Kidney glomerular epithelial cell (primary cell): ENCODE measurements around the gene CELSR1.
A peak's percentile ranks its signal among the peaks of the same experiment; 100 is the strongest.
"Not testable (repeated sequence)": the region's sequence is repeated elsewhere in the genome, so short reads cannot be mapped to it uniquely, and the experiment has no call there.

Source experiments
- DNase-seq: peaks from one replicate; lab custom pipeline; 2025; lab: John Stamatoyannopoulos, UW

CELSR1 gene

GRCh38 chr22:46482056-46482675 is 55.3 kb downstream of the CELSR1 start:
- no peak for DNase-seq

GRCh38 chr22:46481386-46481785 is 56.0 kb downstream of the CELSR1 start:
- no peak for DNase-seq

GRCh38 chr22:46480396-46480795 is 57.0 kb downstream of the CELSR1 start:
- DNase-seq: no peak

GRCh38 chr22:46479046-46479445 is 58.4 kb downstream of the CELSR1 start:
- no peak for DNase-seq

GRCh38 chr22:46478083-46478551 is 59.3 kb downstream of the CELSR1 start:
- DNase-seq: no peak

- DNase-seq: no peak
These were observed 60.9 kb downstream of the CELSR1 start for GRCh38 chr22:46476547-46476941.

- DNase-seq: no peak
These were observed 63.4 kb downstream of the CELSR1 start for GRCh38 chr22:46473896-46474557.

- DNase-seq: no peak
These were observed 64.2 kb downstream of the CELSR1 start for GRCh38 chr22:46473021-46473779.

- DNase-seq: no peak
These were observed 64.8 kb downstream of the CELSR1 start for GRCh38 chr22:46472722-46473016.

- no peak for DNase-seq
These were observed 65.3 kb downstream of the CELSR1 start for GRCh38 chr22:46471901-46472721.

- DNase-seq: not testable (repeated sequence)
These were observed 66.1 kb downstream of the CELSR1 start for GRCh38 chr22:46471330-46471729.

GRCh38 chr22:46469711-46470110 is 67.7 kb downstream of the CELSR1 start:
- DNase-seq: no peak

GRCh38 chr22:46467006-46467405 is 70.4 kb downstream of the CELSR1 start:
- no peak for DNase-seq

- no peak for DNase-seq
These were observed 71.2 kb downstream of the CELSR1 start for GRCh38 chr22:46466255-46466676.

- DNase-seq: no peak
These were observed 71.6 kb downstream of the CELSR1 start for GRCh38 chr22:46465793-46466192.

- DNase-seq: no peak
These were observed 72.1 kb downstream of the CELSR1 start for GRCh38 chr22:46465345-46465720.

- no peak for DNase-seq
These were observed 72.6 kb downstream of the CELSR1 start for GRCh38 chr22:46464701-46465344.

GRCh38 chr22:46464296-46464695 is 73.1 kb downstream of the CELSR1 start:
- DNase-seq: no peak

GRCh38 chr22:46463435-46464227 is 73.8 kb downstream of the CELSR1 start:
- DNase-seq: no peak

- peak; percentile 93 for DNase-seq
These were observed 74.6 kb downstream of the CELSR1 start for GRCh38 chr22:46462726-46463371.
